Fibroblast of mammary gland (primary cell): ENCODE results near the gene HNRNPAB.
"Not testable (repeated sequence)": the region's sequence is repeated elsewhere in the genome, so short reads cannot be mapped to it uniquely, and the experiment has no call there.

ENCODE experiments used
- DNase-seq: peaks from one replicate; pipeline ENCODE4 v3.0.0-alpha.2; 2010; ENCODE audit warnings: low read depth
- H3K4me3 ChIP-seq: 2 replicates; pipeline ENCODE4 v1.5.1; 2011; ENCODE audit warnings: low read depth, mild to moderate bottlenecking, low read length, moderate library complexity; ENCODE audit not compliant: control insufficient read depth
- TF ChIP-seq, protein P1 (sequence below): conservative IDR thresholded peaks from 2 replicates; pipeline ENCODE4 v1.5.1; 2011; ENCODE audit warnings: low read depth, low read length, inconsistent platforms; ENCODE audit not compliant: control insufficient read depth, insufficient read depth

Gene HNRNPAB

DNA sequence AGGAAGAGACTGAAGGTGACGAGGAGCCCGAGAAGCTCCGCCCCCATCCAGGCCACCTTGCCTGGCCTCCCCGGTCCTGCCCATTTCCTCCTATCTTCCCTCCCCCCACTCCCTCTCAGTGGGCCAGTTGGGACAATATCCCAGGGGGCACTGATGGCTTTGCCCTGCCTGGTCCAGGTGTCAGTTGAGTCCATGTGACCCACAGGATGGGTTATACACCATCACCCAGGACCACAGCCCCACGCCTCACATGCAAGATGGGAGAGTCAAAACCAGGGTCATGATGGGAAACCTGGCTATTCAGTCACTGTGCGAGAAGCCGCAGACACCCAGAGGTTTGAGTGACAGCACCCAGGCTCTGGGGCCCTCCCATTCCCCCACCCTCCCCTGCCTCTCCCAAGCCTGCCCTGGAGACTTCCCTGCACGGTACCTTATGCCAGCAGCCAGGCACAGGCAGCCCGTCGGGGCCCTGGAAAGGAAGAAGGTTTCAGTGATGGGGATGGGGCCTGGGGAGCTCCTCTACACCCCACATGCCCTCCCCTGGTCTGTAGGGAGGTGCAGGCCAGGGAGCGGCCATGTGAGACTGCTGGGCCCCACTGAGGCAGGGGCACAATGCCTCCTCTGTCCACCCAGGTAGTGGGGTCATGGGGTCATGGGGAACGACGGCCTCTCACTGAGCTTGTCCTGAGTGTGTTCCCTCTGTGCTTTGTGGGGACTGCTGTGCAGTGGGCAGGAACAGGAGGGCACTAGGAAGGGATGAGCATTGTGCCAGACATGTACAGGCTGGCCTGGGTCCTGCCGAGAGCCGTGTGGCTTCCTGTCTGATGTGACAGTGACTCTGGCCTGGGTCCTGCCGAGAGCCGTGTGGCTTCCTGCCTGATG is 34.6 kb downstream of the HNRNPAB start:
- no peak for DNase-seq
- TF ChIP-seq, protein P1, sequence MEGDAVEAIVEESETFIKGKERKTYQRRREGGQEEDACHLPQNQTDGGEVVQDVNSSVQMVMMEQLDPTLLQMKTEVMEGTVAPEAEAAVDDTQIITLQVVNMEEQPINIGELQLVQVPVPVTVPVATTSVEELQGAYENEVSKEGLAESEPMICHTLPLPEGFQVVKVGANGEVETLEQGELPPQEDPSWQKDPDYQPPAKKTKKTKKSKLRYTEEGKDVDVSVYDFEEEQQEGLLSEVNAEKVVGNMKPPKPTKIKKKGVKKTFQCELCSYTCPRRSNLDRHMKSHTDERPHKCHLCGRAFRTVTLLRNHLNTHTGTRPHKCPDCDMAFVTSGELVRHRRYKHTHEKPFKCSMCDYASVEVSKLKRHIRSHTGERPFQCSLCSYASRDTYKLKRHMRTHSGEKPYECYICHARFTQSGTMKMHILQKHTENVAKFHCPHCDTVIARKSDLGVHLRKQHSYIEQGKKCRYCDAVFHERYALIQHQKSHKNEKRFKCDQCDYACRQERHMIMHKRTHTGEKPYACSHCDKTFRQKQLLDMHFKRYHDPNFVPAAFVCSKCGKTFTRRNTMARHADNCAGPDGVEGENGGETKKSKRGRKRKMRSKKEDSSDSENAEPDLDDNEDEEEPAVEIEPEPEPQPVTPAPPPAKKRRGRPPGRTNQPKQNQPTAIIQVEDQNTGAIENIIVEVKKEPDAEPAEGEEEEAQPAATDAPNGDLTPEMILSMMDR, result no peak
- no peak overlapping the region for H3K4me3 ChIP-seq

DNA sequence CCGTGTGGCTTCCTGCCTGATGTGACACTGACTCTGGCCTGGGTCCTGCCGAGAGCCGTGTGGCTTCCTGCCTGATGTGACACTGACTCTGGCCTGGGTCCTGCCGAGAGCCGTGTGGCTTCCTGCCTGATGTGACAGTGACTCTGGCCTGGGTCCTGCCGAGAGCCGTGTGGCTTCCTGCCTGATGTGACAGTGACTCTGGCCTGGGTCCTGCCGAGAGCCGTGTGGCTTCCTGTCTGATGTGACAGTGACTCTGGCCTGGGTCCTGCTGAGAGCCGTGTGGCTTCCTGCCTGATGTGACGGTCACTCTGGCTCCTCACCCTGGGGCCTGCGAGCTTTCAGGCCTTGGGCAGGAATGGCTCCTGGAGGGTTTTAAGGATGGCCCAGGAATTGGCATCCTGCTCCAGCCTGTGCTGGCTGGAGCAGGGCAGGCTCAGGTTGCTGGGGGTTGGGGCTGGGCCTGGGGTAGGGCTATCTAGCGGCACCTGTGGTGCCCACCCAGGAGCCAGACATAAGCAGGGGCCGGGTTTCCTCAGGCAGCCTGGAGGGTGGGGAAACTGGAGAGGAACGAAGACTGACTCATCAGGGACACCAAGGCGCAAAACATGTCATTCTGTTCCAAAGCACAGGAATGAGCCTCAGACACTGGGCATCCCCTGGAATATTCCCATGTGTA is 35.4 kb downstream of the HNRNPAB start:
- H3K4me3 ChIP-seq, DNase-seq: not testable (repeated sequence)

DNA sequence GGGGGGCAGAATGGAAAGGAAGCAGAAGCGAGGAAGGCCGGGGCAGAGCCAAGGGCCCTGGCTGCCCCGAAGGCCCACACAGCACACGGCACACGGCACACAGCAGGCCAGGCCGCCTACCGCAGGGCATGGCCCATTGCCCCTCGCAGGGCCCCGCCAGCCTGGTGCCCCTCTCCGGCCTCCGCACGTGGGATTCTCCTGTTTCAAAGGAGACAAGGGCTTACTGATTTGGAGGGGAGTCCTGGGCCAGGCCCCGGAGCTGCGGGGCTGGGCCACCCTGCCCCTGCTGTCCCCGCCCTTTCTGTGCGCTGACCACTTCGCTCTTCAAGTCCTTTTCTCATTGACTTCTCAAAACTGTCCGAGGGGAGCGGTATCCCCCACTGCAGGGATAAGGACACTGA is 36.0 kb downstream of the HNRNPAB start:
- H3K4me3 ChIP-seq, result no peak overlapping the region

DNA sequence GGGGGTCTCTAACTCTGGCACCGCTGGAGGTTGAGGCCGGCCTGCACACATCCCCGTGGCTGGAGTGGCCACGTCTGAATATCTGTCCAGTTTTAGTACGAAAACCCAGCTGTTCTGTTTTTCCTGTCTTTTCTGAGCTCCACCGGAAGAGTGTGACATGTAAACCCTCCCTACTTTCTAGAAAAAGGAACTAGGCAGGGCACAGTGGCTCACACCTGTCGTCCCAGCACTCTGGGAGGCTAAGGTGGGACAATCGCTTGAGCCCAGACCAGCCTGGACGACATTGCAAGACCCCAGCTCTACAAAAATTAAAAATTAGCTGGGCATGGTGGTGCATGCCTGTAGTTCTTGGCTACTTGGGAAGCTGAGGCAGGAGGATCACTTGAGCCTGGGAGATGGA is 36.4 kb downstream of the HNRNPAB start:
- no peak overlapping the region for H3K4me3 ChIP-seq
- DNase-seq, result no peak
- TF ChIP-seq, protein P1, result no peak

More for the DNA sequence above, 36.0 kb downstream of the HNRNPAB start:
- TF ChIP-seq, protein P1, result no peak
- DNase-seq, result no peak

DNA sequence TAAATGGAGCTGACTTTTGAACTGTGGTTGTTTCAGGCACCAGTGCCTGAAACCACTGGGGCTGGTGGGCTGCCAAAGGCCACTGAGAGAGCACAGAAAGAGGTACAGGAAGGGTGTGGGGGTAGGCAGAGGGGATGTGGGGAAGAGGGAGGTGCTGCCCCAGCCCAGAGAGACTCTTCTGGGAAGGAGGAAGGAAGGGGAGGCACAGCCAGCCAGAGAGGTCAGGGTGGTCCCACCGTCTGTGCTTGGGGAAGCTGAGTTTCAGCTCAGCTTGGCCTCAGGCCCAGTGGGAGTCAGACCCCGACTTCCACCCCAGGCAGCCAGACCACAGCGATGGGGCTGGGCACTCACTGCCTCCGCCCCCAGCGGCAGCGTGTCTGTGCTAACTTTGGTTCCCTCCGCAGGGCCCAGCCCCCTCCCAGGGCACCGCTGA is 36.9 kb downstream of the HNRNPAB start:
- no peak overlapping the region for H3K4me3 ChIP-seq
- no peak for DNase-seq
- TF ChIP-seq, protein P1, result no peak

DNA sequence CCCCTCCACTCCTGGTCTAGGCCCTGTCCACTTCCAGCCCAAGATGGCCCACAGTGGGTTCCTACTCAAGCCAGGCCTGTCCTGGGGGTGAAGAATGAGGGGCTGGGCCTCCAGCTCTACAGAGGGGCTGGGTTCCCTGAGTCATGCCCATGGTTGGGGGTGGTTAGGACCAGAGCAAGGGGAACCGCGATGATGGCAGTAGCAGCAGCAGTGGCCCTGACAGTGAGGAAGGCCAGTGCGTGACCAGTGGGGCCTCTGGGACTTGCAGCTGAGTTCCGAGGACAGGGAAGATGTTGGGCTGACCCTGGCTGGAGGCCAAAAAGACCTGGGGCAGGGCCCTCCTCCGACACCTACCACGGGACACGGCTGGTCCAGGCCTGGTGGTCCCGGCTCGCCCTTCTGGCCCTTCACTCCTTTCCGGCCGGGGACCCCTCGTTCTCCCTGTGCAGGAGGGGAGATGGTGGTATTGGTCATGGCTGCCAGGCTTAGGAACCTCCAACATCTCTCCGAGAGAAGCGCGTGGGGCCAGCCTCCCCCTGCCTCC is 37.4 kb downstream of the HNRNPAB start:
- TF ChIP-seq, protein P1, result no peak
- no peak overlapping the region for H3K4me3 ChIP-seq
- no peak for DNase-seq

DNA sequence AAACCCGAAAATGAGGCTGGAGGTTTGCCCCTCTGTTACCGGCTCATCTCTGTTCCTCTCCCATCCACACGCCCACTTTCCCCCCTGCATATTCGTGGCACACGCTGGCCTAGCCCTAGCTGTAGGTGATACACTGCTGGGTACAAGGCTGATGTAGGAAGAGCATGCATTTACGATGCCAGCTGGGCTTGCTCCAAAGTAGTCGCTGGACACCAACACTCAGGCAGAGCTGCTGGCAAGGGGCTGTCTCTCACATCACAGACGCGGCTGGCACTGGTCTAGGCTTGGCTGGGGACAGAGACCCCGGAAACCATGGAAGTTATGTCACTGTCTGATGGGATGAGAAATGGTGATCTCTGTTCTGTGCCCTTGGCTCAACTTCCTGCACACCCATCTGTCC is 38.1 kb downstream of the HNRNPAB start:
- DNase-seq, result no peak
- TF ChIP-seq, protein P1, result no peak
- no peak overlapping the region for H3K4me3 ChIP-seq
